Measurements from ENCODE around the gene BPHL. TPM values are rescaled to one million over a fixed set of nuclear protein-coding genes. Genes with fewer than 3 reads are reported as not detected.
"Not testable (repeated sequence)": the region's sequence is repeated elsewhere in the genome, so short reads cannot be mapped to it uniquely, and the experiment has no call there.

The BPHL gene
- 15.7 TPM for polyA plus RNA-seq (2013, experiment 1 of 2; ENCODE audit: insufficient read length)
- polyA plus RNA-seq (2013, experiment 2 of 2; ENCODE audit: insufficient read length), result 16.1 TPM

- peak; percentile 90 for DNase-seq
Measured at GRCh38 chr6:3118353-3119039, at the start of gene BPHL. TSS of gene BPHL (plus strand) at chr6:3118711. CDS start at chr6:3118741, 30 bp downstream.

GRCh38 chr6:3071568-3071967 is 46.9 kb upstream of the BPHL start:
- no peak for DNase-seq

GRCh38 chr6:3072798-3073197 is 45.7 kb upstream of the BPHL start:
- no peak for DNase-seq

GRCh38 chr6:3073382-3073781 is 45.1 kb upstream of the BPHL start:
- DNase-seq, result no peak

GRCh38 chr6:3075772-3076113 is 42.8 kb upstream of the BPHL start:
- DNase-seq, result no peak

GRCh38 chr6:3076320-3076719 is 42.2 kb upstream of the BPHL start:
- no peak for DNase-seq

- no peak for DNase-seq
Measured at GRCh38 chr6:3077430-3077829, 41.1 kb upstream of the BPHL start.

- DNase-seq, result not testable (repeated sequence)
Measured at GRCh38 chr6:3078952-3079351, 39.6 kb upstream of the BPHL start.

GRCh38 chr6:3079682-3080081 is 38.8 kb upstream of the BPHL start:
- DNase-seq, result no peak

GRCh38 chr6:3081960-3082359 is 36.6 kb upstream of the BPHL start:
- no peak for DNase-seq

GRCh38 chr6:3085074-3085473 is 33.4 kb upstream of the BPHL start:
- no peak for DNase-seq

- DNase-seq, result no peak
Measured at GRCh38 chr6:3086282-3086946, 32.1 kb upstream of the BPHL start.

GRCh38 chr6:3088446-3088845 is 30.1 kb upstream of the BPHL start:
- DNase-seq, result peak; percentile 31

GRCh38 chr6:3088968-3089367 is 29.5 kb upstream of the BPHL start:
- DNase-seq, result peak; percentile 32

- no peak for DNase-seq
Measured at GRCh38 chr6:3090013-3090412, 28.5 kb upstream of the BPHL start.

GRCh38 chr6:3094815-3095214 is 23.7 kb upstream of the BPHL start:
- no peak for DNase-seq

- no peak for DNase-seq
Measured at GRCh38 chr6:3102875-3103274, 15.6 kb upstream of the BPHL start.

- DNase-seq, result no peak
Measured at GRCh38 chr6:3108746-3109414, 9.6 kb upstream of the BPHL start.

GRCh38 chr6:3109761-3110160 is 8.8 kb upstream of the BPHL start:
- DNase-seq, result no peak

- DNase-seq, result no peak
Measured at GRCh38 chr6:3114377-3114776, 4.1 kb upstream of the BPHL start.

GRCh38 chr6:3117912-3118352 is 579 bp upstream of the BPHL start:
- no peak for DNase-seq

- DNase-seq, result peak; percentile 25
Measured at GRCh38 chr6:3119040-3119723, 671 bp downstream of the BPHL start.

GRCh38 chr6:3120765-3121089 is 2.2 kb downstream of the BPHL start:
- no peak for DNase-seq

Data from fibroblast of skin of back (primary cell).